GM06990 (cell line): ENCODE data around the gene ANAPC2.

Source experiments
- DNase-seq: peaks from one replicate; pipeline ENCODE4 v3.0.0-alpha.2; 2011; ENCODE audit not compliant: insufficient read length; ENCODE audit errors: extremely low read depth
- H3K27me3 ChIP-seq: replicated peaks from 2 replicates; pipeline ENCODE4 v1.6.0; 2011; ENCODE audit warnings: low read length; ENCODE audit not compliant: control insufficient read depth, insufficient read depth
- H3K36me3 ChIP-seq: 2 replicates; pipeline ENCODE4 v1.5.1; 2011; ENCODE audit warnings: low read length; ENCODE audit not compliant: control insufficient read depth, insufficient read depth
- H3K4me3 ChIP-seq: replicated peaks from 2 replicates; pipeline ENCODE4 v1.5.1; 2011; ENCODE audit warnings: low read depth, mild to moderate bottlenecking, control low read depth, low read length
- CTCF ChIP-seq: IDR thresholded peaks from 2 replicates; pipeline ENCODE4 v1.5.1; 2011; ENCODE audit warnings: low read length, control low read depth, mild to moderate bottlenecking, inconsistent platforms; ENCODE audit not compliant: insufficient read depth, poor library complexity, severe bottlenecking

The ANAPC2 gene

DNA sequence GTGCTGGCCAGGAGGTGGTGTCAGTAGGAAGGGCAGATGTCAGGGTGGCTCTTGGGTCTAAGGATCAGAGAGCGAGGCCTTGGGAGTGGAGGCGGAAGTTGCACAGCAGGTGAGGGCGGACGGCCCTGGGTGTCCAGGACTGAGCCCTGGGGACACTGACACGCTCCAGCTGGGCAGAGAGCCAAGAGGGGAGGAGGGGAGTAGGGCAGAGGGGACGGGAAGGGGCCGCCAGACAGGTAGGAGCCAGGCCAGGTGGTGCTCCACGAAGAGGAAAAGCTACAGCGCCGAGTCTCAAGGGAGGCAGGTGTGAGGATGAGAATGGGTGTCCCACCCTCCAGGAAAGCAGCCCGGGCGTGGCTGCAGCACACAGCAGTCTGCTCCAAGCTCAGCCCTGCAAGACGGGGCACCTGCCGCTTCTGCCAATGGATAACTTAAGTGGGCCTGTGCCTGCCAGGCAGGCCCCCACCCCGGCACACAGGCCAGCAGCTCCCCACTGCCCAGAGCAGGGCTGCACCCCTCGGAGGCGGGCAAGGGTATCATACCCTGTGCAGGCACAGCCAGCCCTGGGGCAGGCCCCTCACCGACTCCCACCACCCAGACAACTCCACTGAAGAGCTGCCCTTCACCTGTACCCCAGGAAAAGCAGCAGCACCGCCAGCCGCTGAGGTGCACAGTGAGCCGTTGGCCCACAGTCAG lies 7.3 kb upstream of the ANAPC2 start:
- no peak overlapping the region for H3K4me3 ChIP-seq
- DNase-seq: no peak
- TF ChIP-seq CTCF: no peak
- no peaks in the 10 kb centered on the region for H3K27me3 ChIP-seq
- peaks cover 6% of the 10 kb centered on the region for H3K36me3 ChIP-seq

DNA sequence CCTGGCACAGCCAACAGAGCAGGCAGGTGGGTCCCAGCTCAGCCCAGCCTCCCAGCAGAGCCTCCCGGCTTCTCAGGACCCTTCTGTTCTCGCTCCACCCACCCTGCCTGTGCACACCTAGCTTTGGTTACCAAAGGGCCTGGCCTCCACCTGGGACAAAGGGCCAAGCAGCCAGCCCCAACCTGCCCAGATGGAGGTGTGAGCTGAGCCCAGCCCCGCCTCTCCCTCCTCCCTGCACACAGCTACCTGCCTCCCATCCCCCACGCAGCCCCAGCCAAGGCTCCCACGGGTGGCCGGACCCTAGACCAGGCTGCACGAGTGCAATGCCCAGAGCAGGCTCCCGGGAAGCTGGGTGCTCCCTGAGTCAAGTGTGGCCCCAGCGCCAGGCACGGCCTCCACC lies 6.5 kb upstream of the ANAPC2 start:
- no peak for TF ChIP-seq CTCF
- no peak overlapping the region for H3K4me3 ChIP-seq
- DNase-seq: no peak
- no peaks in the 10 kb centered on the region for H3K27me3 ChIP-seq
- peaks cover 9% of the 10 kb centered on the region for H3K36me3 ChIP-seq

DNA sequence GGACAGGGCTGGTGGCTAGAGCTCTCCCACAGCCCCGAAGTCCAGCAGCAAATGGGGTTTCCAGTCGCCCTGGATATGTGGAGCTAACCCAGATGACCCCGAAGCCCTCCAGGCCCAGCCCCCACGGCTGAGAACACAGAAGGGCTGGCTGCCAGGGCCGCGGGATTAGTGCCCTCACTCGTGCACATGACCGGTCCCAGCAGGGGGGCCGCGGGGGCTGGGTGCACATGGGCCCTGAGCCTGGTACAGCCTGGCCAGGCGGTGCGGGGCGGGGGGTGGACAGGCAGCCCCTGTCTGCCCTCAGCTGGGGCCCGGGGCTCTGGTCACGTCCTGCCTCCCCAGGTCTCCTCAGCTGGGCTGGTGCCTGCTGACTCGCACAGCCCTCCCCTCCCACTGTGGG lies 6.0 kb upstream of the ANAPC2 start:
- DNase-seq: no peak
- no peak for TF ChIP-seq CTCF
- Histone ChIP-seq H3K27me3 (no peaks in the 10 kb centered on the region), H3K36me3 (peaks cover 9% of the 10 kb centered on the region), H3K4me3 (no peak overlapping the region)

DNA sequence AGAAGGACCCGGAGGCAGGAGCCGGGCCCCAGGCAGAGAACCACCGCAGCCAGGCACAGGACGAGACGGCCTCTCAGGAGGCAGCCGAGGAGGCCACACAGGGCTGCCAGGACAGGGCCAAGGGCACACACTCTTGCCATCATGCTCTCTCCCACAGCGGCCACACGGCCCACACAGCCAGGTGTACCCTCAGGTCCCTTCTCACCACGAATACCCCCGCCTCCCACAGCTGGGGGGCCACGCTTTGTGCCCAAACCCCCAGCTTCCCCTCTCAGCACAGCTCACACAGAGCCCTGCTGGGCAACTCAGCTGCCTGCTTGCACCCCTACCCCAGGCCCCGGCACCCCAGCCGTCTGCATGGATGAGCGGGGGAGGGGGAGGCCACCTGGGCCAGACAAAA lies 5.4 kb upstream of the ANAPC2 start:
- H3K27me3 ChIP-seq: no peaks in the 10 kb centered on the region
- H3K36me3 ChIP-seq: peaks cover 9% of the 10 kb centered on the region
- TF ChIP-seq CTCF: no peak
- DNase-seq: no peak
- no peak overlapping the region for H3K4me3 ChIP-seq

DNA sequence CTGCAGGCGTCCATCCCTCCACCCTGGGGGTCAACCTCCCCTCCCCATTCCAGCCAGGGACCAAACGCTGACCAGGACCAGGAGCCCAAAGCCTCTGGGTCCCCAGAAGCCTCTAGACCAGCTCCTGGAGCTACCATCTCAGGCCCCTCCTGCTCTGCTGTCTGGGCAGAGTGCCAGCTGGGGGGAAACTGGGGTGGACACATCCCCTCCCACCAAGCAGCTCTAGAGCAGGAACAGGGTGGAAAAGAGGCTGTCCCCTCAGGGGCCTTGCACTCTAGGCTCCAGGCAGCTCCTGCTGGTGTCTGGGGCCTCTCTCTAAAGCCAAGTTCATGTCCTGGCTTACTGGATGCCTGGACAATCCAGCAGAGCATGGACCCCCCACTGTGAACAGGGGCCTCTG lies 4.5 kb upstream of the ANAPC2 start:
- DNase-seq: no peak
- no peak for TF ChIP-seq CTCF
- H3K36me3 ChIP-seq: peaks cover 9% of the 10 kb centered on the region

DNA sequence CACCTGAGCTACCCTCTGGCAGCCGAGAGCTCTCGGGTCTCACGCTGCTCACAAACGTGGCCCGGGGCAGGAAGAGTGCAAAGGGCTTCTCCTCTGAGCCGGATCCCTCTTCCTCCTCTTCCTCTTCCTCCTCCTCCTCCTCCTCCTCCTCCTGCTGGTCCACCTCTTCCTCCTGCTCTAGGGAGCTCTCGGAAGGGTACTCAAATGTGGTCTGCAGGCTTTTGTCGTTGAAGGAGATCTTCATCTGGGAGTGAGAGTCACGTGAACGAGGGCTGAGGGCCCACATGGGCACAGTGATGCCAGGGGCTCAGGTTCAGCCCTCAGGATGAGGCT lies 4.1 kb upstream of the ANAPC2 start:
- H3K4me3 ChIP-seq: no peak overlapping the region
- peaks cover 9% of the 10 kb centered on the region for H3K36me3 ChIP-seq
- no peaks in the 10 kb centered on the region for H3K27me3 ChIP-seq
- TF ChIP-seq CTCF: no peak
- DNase-seq: no peak

More for the DNA sequence above, 4.5 kb upstream of the ANAPC2 start:
- Histone ChIP-seq H3K27me3 (no peaks in the 10 kb centered on the region), H3K4me3 (no peak overlapping the region)
